Measurements from ENCODE around the gene SSR4. TPM values are rescaled to one million over a fixed set of nuclear protein-coding genes. Genes with fewer than 3 reads are reported as not detected.
A peak's percentile ranks its signal among the peaks of the same experiment; 100 is the strongest.
"Not testable (repeated sequence)": the region's sequence is repeated elsewhere in the genome, so short reads cannot be mapped to it uniquely, and the experiment has no call there.

Gene SSR4
- total RNA-seq = 119 and 134 TPM in 2 replicates
- total RNA-seq (2013) = 213 TPM
- 169 and 297 TPM in 2 replicates for polyA plus RNA-seq
- polyA minus RNA-seq = 183 and 205 TPM in 2 replicates

- Histone ChIP-seq H3K4me3 (ENCODE audit: control extremely low read depth in 1 of 5, extremely low read depth in 1 of 5, insufficient read depth in 1 of 5, low read depth in 2 of 5, low read length in 4 of 5) (peak within 1 kb of the TSS; percentile 43 to 80 (median 80)), H3K79me2 (ENCODE audit: control insufficient read depth, insufficient read depth, low read length) (peaks cover 61% of the 10 kb centered on the region), H3K9ac (ENCODE audit: low read length) (peak within 1 kb of the TSS; percentile 78), H4K20me1 (ENCODE audit: control insufficient read depth, insufficient read depth, low read length, poor library complexity, severe bottlenecking) (peaks cover 8% of the 10 kb centered on the region), H3K9me3 (ENCODE audit: control extremely low read depth in 1 of 3, control insufficient read depth in 2 of 3, insufficient read depth in 1 of 3, low read length in 2 of 3) (no peaks in the 10 kb centered on the region), H3K4me2 (replicated peaks; ENCODE audit: low read depth, low read length, poor library complexity, severe bottlenecking) (peak within 1 kb of the TSS; percentile 81), H3K4me1 (ENCODE audit: control insufficient read depth in 2 of 2, insufficient read depth in 2 of 2, low read length in 2 of 2) (peaks cover 16 to 24% of the 10 kb centered on the region in 2 donors), H3K27me3 (replicated peaks in 1 of 4; ENCODE audit: control extremely low read depth in 1 of 4, control insufficient read depth in 3 of 4, insufficient read depth in 4 of 4, low read length in 3 of 4) (no peaks in the 10 kb centered on the region), H3K36me3 (replicated peaks in 1 of 2; ENCODE audit: control extremely low read depth in 1 of 2, control insufficient read depth in 1 of 2, extremely low read depth in 1 of 2, insufficient read depth in 2 of 2, low read length in 1 of 2) (peaks cover 0 to 15% of the 10 kb centered on the region in 2 experiments), H3K27ac (ENCODE audit: low read length in 2 of 2) (peak within 1 kb of the TSS; percentile 87 to 90), H2AFZ (ENCODE audit: insufficient read depth, low read depth, low read length, poor library complexity, severe bottlenecking) (peak within 1 kb of the TSS; percentile 84)
- intact Hi-C loops (cut with micrococcal nuclease) = loop anchor here (1.0 kb wide), 2 partner anchors 70 to 134 kb away; partner anchors contain the start of genes ABCD1 and BCAP31
- Mint-ChIP-seq H3K27ac (peak within 1 kb of the TSS; percentile 97), H3K9me3 (ENCODE audit: insufficient read depth) (no peaks in the 10 kb centered on the region), H3K4me1 (peaks cover 30% of the 10 kb centered on the region), H3K4me3 (peak within 1 kb of the TSS; percentile 93), H3K27me3 (no peaks in the 10 kb centered on the region)
- WGBS (ENCODE audit: insufficient coverage) = under 1% methylated on average over 84 of the region's 92 CpGs
- ATAC-seq (ENCODE audit: low read depth) (peak; percentile 92), DNase-seq (peak; percentile 96)
- no peak for TF ChIP-seq EZH2 (IDR thresholded peaks at IDR 0.05; ENCODE audit: borderline replicate concordance, insufficient read depth, low read depth, low read length, poor library complexity, severe bottlenecking)
- TF ChIP-seq, protein P1, sequence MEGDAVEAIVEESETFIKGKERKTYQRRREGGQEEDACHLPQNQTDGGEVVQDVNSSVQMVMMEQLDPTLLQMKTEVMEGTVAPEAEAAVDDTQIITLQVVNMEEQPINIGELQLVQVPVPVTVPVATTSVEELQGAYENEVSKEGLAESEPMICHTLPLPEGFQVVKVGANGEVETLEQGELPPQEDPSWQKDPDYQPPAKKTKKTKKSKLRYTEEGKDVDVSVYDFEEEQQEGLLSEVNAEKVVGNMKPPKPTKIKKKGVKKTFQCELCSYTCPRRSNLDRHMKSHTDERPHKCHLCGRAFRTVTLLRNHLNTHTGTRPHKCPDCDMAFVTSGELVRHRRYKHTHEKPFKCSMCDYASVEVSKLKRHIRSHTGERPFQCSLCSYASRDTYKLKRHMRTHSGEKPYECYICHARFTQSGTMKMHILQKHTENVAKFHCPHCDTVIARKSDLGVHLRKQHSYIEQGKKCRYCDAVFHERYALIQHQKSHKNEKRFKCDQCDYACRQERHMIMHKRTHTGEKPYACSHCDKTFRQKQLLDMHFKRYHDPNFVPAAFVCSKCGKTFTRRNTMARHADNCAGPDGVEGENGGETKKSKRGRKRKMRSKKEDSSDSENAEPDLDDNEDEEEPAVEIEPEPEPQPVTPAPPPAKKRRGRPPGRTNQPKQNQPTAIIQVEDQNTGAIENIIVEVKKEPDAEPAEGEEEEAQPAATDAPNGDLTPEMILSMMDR (IDR thresholded peaks at IDR 0.05) = no peak
- POLR2A ChIA-PET = interaction anchor here (0.5 to 1.5 kb wide), 5 partner anchors 70 to 240 kb away, joined by 3 to 11 read pairs (median 6); partner anchors contain the start of gene BCAP31
- CTCF ChIA-PET = interaction anchor here (0.7 to 2.6 kb wide), 3 partner anchors 129 to 153 kb away, joined by 3 to 9 read pairs (median 5); no protein-coding TSS in a partner anchor
Observed at GRCh38 chrX:153794018-153794896, at the start of gene SSR4, which contains the start of gene IDH3G. SSR4 (plus strand) TSS chrX:153794668; CDS start chrX:153794688, 20 bp downstream. IDH3G (minus strand) TSS chrX:153794375; CDS start chrX:153794326, 49 bp downstream.

DNA sequence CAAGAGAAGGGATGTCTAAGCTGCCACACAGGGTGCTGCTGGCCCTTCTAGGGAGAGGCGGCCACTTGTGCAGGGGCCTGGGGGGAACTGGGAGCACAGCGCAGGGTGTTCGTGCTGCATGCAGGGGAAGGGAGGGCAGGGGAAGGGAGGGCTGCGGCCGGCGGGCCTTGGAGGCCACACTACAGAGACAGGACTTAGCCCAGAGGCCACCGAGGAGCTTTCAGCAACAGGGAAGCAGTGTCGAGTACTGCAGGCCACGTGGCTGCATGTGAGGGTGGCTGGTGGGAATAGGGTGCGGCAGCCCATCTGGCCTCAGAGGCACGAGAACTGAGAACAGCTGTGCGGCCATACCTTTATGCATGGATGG lies 49.4 kb upstream of the SSR4 start:
- not testable (repeated sequence) for DNase-seq

More for the DNA sequence above, 49.4 kb upstream of the SSR4 start:
- H3K79me2 ChIP-seq (ENCODE audit: control insufficient read depth, insufficient read depth, low read length); H3K36me3 ChIP-seq (replicated peaks in 1 of 2; ENCODE audit: control extremely low read depth in 1 of 2, control insufficient read depth in 1 of 2, extremely low read depth in 1 of 2, insufficient read depth in 2 of 2, low read length in 1 of 2); ATAC-seq (ENCODE audit: low read depth); intact Hi-C loops (cut with micrococcal nuclease); H3K27me3 Mint-ChIP-seq; H3K4me2 ChIP-seq (replicated peaks; ENCODE audit: low read depth, low read length, poor library complexity, severe bottlenecking); POLR2A ChIA-PET; H3K27me3 ChIP-seq (replicated peaks in 1 of 4; ENCODE audit: control extremely low read depth in 1 of 4, control insufficient read depth in 3 of 4, insufficient read depth in 4 of 4, low read length in 3 of 4); H3K27ac ChIP-seq (ENCODE audit: low read length in 2 of 2); H3K9me3 ChIP-seq (ENCODE audit: control extremely low read depth in 1 of 3, control insufficient read depth in 2 of 3, insufficient read depth in 1 of 3, low read length in 2 of 3); H3K9ac ChIP-seq (ENCODE audit: low read length); H3K4me3 ChIP-seq (ENCODE audit: control extremely low read depth in 1 of 5, extremely low read depth in 1 of 5, insufficient read depth in 1 of 5, low read depth in 2 of 5, low read length in 4 of 5); H3K9me3 Mint-ChIP-seq (ENCODE audit: insufficient read depth); H4K20me1 ChIP-seq (ENCODE audit: control insufficient read depth, insufficient read depth, low read length, poor library complexity, severe bottlenecking); H2AFZ ChIP-seq (ENCODE audit: insufficient read depth, low read depth, low read length, poor library complexity, severe bottlenecking): not testable (repeated sequence)
- Mint-ChIP-seq H3K27ac (peak overlapping the region; percentile 53), H3K4me3 (peak overlapping the region; percentile 53), H3K4me1 (peaks cover 38% of the 10 kb centered on the region)
- CTCF ChIA-PET = interaction anchor here (1.0 kb wide), 1 partner anchor 11 kb away, joined by 4 read pairs; no protein-coding TSS in a partner anchor
- WGBS (ENCODE audit: insufficient coverage) = no CpG with 5 or more reads among the region's 12 CpGs
- peaks cover 10 to 52% of the 10 kb centered on the region in 2 donors for H3K4me1 ChIP-seq (ENCODE audit: control insufficient read depth in 2 of 2, insufficient read depth in 2 of 2, low read length in 2 of 2)

All from B cell (primary cell).